22Rv1 (cell line): ENCODE measurements around the gene TIAL1.
"Not testable (repeated sequence)": the region's sequence is repeated elsewhere in the genome, so short reads cannot be mapped to it uniquely, and the experiment has no call there.

Experiments
- H3K27ac ChIP-seq: fragments of 450-650 bp; 2 replicates; pipeline ENCODE4 v1.5.1; 2017
- ZFX ChIP-seq: fragments of 450-650 bp; IDR thresholded peaks from 2 replicates; pipeline ENCODE4 v1.6.1; 2017; ENCODE audit warnings: antibody characterized with exemption, borderline replicate concordance
- TF ChIP-seq, protein P1 (sequence below): fragments of 450-650 bp; IDR thresholded peaks from 2 replicates; pipeline ENCODE4 v1.5.1; 2017; ENCODE audit warnings: mild to moderate bottlenecking

Gene TIAL1

DNA sequence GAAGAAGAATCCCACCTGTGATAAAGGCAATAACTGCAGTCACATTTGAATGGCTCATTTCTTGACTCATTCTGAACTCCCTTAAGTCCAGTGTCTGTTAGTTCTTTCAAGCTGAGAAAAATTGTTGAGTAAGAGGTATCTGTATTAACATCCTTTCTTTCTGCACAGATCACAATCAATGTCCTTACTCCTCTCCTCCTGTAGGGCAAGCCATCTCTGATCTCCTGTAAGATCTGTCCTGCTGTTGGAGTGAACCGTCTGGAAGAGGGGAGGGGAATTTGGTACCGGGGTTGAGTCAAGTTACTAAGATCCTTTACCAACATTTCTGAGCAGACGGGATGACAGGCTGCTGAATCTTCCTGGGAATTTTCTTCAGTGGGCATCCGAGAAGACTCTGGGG is 34.7 kb downstream of the TIAL1 start:
- no peak for TF ChIP-seq ZFX
- TF ChIP-seq, protein P1, sequence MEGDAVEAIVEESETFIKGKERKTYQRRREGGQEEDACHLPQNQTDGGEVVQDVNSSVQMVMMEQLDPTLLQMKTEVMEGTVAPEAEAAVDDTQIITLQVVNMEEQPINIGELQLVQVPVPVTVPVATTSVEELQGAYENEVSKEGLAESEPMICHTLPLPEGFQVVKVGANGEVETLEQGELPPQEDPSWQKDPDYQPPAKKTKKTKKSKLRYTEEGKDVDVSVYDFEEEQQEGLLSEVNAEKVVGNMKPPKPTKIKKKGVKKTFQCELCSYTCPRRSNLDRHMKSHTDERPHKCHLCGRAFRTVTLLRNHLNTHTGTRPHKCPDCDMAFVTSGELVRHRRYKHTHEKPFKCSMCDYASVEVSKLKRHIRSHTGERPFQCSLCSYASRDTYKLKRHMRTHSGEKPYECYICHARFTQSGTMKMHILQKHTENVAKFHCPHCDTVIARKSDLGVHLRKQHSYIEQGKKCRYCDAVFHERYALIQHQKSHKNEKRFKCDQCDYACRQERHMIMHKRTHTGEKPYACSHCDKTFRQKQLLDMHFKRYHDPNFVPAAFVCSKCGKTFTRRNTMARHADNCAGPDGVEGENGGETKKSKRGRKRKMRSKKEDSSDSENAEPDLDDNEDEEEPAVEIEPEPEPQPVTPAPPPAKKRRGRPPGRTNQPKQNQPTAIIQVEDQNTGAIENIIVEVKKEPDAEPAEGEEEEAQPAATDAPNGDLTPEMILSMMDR, result no peak
- H3K27ac ChIP-seq, result no peak overlapping the region

DNA sequence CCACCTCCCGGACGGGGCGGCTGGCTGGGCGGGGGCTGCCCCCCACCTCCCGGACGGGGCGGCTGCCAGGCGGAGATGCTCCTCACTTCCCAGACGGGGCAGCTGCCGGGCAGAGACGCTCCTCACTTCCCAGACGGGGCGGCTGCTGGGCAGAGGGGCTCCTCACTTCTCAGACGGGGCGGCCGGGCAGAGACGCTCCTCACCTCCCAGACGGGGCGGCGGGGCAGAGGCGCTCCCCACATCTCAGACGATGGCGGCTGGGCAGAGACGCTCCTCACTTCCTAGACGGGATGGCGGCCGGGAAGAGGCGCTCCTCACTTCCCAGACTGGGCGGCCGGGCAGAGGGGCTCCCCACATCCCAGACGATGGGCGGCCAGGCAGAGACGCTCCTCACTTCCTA is 37.3 kb downstream of the TIAL1 start:
- H3K27ac ChIP-seq, result not testable (repeated sequence)

DNA sequence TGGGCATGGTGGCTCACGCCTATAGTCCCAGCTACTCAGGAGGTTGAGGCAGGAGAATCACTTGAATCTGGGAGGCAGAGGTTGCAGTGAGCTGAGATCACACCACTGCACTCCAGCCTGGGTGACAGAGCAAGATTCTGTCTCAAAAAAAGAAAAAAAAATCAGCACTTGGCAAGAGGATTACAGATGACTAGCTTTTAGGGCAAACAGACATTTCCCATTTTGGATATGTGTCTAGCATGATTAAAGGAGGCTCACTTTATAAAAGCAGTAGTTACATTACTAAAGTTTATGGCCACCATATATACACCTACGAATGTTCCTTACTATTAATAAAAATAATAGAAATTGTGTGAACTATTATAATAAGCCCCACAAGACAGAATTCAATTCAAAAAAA is 40.7 kb downstream of the TIAL1 start:
- H3K27ac ChIP-seq, result not testable (repeated sequence)

DNA sequence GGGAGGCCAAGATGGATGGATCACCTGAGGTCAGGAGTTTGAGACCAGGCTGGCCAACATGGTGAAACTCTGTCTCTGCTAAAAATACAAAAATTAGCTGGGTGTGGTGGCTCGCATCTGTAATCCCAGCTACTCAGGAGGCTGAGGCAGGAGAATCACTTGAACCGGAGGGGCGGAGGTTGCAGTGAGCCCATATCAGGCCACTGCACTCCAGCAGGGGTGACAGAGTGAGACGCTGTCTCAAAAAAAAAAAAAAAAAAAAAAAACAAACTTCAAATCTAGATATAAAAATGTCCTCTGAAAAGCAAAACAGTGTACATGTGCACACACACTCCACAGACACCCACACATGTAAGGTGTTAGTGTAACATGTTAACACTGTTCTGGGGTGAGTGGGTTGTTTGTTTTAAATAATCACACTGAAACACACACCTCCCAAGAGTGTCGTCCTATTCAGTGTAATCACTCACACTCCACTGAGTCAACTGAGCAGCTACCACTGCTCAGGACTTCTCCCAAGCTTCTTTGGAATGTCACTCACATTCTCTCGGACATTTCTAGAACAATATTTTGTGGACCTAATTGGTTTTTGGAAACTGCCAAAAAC is 41.5 kb downstream of the TIAL1 start:
- H3K27ac ChIP-seq, result no peak overlapping the region
- no peak for TF ChIP-seq ZFX
- TF ChIP-seq, protein P1, result no peak

DNA sequence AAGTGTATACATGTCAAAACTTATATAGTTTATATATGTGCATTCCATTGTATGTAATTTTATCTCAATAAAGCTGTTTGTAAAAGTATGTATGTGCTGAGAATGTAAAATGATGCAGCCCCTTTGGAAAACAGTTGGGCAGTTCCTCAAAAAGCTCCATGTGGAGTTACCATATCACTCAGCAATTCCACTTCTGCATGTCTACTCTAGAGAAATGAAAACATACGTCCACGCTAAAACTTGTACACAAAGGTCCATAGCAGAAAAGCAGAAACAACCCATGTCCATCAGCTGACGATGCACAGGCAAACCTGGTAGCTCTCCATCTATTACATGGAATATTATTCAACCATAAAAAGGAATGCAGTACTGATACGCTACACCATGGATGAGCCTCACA is 45.9 kb downstream of the TIAL1 start:
- no peak overlapping the region for H3K27ac ChIP-seq
- TF ChIP-seq, protein P1, result no peak
- TF ChIP-seq ZFX, result no peak

DNA sequence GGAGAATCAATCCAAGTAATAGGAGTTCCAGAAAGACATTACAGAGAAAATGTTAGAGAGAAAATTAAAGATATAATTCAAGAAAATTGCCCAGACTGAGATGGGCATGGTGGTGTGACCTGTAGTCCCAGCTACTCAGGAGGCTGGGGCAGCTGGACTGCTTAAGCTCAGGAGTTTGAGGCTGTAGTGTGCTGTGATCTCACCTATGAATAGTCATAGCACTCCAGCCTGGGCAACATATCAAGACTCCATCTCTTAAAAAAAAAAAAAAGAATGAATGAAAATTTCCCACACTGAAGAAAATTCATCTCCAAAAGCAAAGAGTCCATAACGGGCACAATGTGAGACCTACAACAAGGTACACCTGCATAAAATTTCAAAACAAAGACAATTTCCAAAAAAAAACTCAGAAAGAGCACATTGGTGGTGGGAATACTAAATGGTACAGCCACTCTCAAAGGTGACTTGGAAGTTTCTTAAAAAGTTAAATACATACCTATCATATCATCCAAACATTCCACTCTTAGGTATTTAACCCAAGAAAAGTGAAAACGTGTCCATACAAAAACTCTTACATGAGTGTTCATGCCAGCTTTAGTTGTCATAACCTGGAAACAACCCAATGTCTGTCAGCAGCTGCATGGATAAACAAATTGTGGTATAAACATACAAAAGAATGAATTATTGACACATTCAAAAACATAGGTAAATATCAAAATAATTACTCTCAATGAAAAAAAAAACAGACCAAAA is 47.3 kb downstream of the TIAL1 start:
- no peak overlapping the region for H3K27ac ChIP-seq
- TF ChIP-seq, protein P1, result no peak
- TF ChIP-seq ZFX, result no peak

DNA sequence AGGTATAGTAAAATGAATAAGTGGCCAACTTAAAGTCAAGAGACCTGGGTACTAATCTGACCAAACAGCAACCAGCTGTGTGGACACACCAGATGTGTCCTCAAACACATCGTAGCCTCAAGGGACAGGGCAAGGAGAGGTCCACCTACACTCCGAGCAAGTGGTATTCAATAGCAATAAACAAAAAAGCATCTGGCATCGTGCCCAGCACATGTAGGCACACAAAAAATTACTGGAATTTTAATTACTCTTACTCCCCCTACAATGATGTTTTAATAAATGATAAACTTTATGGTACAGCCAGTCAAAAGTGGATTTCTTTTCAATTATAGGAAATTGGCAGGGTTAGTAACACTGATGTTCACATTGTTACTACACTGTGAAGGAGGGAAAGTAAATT is 50.8 kb downstream of the TIAL1 start:
- TF ChIP-seq, protein P1, result no peak
- no peak for TF ChIP-seq ZFX
- H3K27ac ChIP-seq, result no peak overlapping the region

DNA sequence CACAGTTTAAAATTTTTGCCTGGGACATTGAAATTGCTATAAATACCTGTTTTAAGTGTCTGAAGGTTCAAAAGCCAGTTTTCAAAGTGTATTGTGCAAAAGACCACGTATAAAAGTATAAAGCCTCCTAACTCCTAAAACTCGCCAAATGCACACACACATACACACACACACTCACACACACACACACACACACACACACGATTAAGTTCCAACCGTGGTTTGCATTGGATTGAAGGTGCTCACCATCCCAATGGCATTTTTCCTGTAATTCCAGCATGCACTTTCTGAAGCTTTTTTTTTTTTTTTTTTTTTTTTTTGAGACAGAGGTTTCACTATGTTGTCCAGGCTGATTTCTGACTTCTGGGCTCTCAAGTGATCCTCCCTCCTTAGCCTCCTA is 51.5 kb downstream of the TIAL1 start:
- H3K27ac ChIP-seq, result no peak overlapping the region
- TF ChIP-seq, protein P1, result no peak
- TF ChIP-seq ZFX, result no peak
